NCI-H446 (cell line): ENCODE measurements around the gene MTARC1.

ENCODE experiments used
- DNase-seq, 2 experiments: peaks; one replicate each; lab custom pipeline; 2025; lab: John Stamatoyannopoulos, UW

The MTARC1 gene

GRCh38 chr1:220770245-220770913, 16.3 kb upstream of the MTARC1 start:
- no peak for DNase-seq

- DNase-seq: no peak
Measured at GRCh38 chr1:220772846-220773245, 13.9 kb upstream of the MTARC1 start.

GRCh38 chr1:220775240-220775853, 11.4 kb upstream of the MTARC1 start:
- DNase-seq: peak in 1 of 2 experiments; percentile 48

GRCh38 chr1:220776254-220776653, 10.5 kb upstream of the MTARC1 start:
- DNase-seq: no peak

GRCh38 chr1:220776720-220777326, 9.9 kb upstream of the MTARC1 start:
- DNase-seq: peak; percentile 48 to 88

GRCh38 chr1:220783453-220783852, 3.3 kb upstream of the MTARC1 start:
- DNase-seq: no peak

- DNase-seq: no peak
Measured at GRCh38 chr1:220784751-220785150, 2.0 kb upstream of the MTARC1 start.

GRCh38 chr1:220785166-220786056, 1.3 kb upstream of the MTARC1 start:
- no peak for DNase-seq

- peak in 1 of 2 experiments; percentile 43 for DNase-seq
Measured at GRCh38 chr1:220786057-220786336, 716 bp upstream of the MTARC1 start.

- DNase-seq: peak in 1 of 2 experiments; percentile 22
Measured at GRCh38 chr1:220787069-220787619, 431 bp downstream of the MTARC1 start.

- peak in 1 of 2 experiments; percentile 21 for DNase-seq
Measured at GRCh38 chr1:220788900-220789299, 2.2 kb downstream of the MTARC1 start.

- no peak for DNase-seq
Measured at GRCh38 chr1:220789532-220790147, 2.9 kb downstream of the MTARC1 start.

- DNase-seq: peak in 1 of 2 experiments; percentile 63
Measured at GRCh38 chr1:220791285-220791684, 4.6 kb downstream of the MTARC1 start.

- DNase-seq: no peak
Measured at GRCh38 chr1:220791956-220792355, 5.2 kb downstream of the MTARC1 start.

- no peak for DNase-seq
Measured at GRCh38 chr1:220796530-220796929, 9.8 kb downstream of the MTARC1 start.

GRCh38 chr1:220797044-220797443, 10.3 kb downstream of the MTARC1 start:
- DNase-seq: no peak

GRCh38 chr1:220797553-220797952, 10.8 kb downstream of the MTARC1 start:
- DNase-seq: no peak

GRCh38 chr1:220798338-220798737, 11.6 kb downstream of the MTARC1 start:
- no peak for DNase-seq

GRCh38 chr1:220800262-220800661, 13.5 kb downstream of the MTARC1 start:
- DNase-seq: no peak

- peak in 1 of 2 experiments; percentile 47 for DNase-seq
Measured at GRCh38 chr1:220803401-220804201, 16.9 kb downstream of the MTARC1 start.

GRCh38 chr1:220804202-220804586, 17.5 kb downstream of the MTARC1 start:
- DNase-seq: no peak
